Measurements from ENCODE around the gene ACO2.
A peak's percentile ranks its signal among the peaks of the same experiment; 100 is the strongest.
"Not testable (repeated sequence)": the region's sequence is repeated elsewhere in the genome, so short reads cannot be mapped to it uniquely, and the experiment has no call there.

ACO2 gene

DNA sequence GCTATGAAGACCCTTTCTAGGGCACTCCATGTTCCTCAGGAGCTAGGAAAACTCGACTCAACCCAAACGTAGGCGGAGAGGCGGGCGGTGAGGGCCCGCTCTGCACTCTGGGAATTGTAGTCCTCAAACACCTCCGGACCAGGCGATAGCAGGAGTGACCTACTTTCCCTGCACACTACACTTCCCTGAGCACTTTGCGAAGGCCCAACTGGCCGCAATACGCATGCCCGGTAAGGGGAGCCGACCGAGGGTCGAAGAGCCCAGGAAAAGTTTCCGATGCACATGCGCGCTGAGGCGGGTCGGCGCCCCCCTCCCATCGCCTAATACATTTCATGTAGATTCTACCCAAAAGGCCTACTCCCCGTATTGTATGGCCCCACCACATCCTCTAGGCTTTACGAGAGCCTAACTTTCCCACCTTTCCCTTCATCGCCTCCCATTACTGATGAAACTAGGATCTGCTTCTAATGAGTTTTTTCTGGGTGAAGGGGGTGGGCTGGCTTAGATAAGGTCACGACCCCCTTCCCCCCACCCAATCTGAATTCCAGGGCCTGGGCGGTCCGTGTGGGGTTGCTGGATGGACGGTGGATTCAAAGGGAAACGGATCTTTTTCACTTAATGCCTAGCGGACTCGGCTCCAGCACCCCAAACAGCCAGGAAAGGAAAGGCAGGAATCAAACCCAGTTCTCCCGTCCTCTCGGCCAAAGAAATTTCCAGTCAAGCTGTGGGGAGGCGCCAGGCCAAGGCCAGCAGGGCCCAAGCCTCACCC lies 24.4 kb upstream of the ACO2 start:
- ATAC-seq (replicated peaks): peak; percentile 40
- H3K27me3 Mint-ChIP-seq: no peaks in the 10 kb centered on the region

DNA sequence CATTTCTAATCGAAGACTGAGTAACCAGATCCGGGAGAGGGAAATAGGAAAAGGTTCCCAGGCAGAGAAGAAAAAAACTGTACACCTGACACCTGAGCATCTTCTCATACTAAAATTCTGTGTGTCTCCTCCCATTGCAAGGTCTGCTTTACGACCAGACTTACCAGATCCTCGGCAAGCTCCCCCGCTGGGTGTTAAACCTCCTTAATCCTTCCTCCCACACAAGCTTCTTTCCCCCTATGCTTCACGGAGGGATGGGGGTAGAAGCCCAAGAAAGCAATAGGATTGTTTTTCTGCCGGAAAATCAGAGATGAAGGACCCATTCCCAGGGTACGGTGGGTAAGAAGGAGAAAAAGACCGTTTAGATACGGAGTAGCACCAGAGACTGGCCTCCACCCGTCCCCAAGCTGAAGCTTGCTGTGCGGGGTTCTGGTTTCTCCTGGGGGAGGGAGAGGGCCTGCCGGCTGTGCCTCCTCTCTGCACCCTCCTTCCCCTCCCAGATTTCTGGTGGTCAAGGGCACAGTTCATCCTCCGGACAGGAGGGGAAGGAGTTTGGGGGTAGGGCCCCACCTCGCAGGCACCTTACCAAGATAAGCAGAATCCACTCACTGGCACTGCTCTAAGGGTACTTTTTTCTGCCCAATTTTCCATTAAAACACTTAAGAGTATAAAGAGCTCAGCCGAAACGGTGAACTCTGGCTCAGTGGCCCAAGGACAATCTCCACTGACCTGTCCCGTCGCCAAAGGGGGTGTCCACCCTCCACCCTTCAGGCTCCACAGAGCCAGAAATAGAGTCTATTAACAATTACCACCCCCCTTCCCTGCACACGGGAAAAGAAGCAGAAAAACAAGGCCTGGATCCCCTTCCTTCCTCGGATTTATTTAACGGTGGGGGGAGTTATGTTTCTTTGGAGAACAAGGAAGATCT lies 23.5 kb upstream of the ACO2 start:
- no peak for ATAC-seq (replicated peaks)
- no peaks in the 10 kb centered on the region for H3K27me3 Mint-ChIP-seq
- peaks cover 54% of the 10 kb centered on the region for H3K36me3 Mint-ChIP-seq (ENCODE audit: insufficient read depth)
- peak in 1 of 3 experiments; percentile 32 for DNase-seq
- peak overlapping the region; percentile 91 to 96 for H3K27ac Mint-ChIP-seq
- peaks cover 33% of the 10 kb centered on the region in 2 donors for H3K4me1 Mint-ChIP-seq (ENCODE audit: low read depth in 2 of 2)
- no peaks in the 10 kb centered on the region for H3K9me3 Mint-ChIP-seq
- peak overlapping the region; percentile 84 to 99 for H3K4me3 Mint-ChIP-seq

More for the DNA sequence above, 24.4 kb upstream of the ACO2 start:
- Mint-ChIP-seq H3K27ac (peak overlapping the region; percentile 91 to 96), H3K9me3 (no peaks in the 10 kb centered on the region), H3K4me1 (ENCODE audit: low read depth in 2 of 2) (peaks cover 33% of the 10 kb centered on the region in 2 donors), H3K4me3 (peak overlapping the region; percentile 84 to 99), H3K36me3 (ENCODE audit: insufficient read depth) (peaks cover 58% of the 10 kb centered on the region)
- peak; percentile 57 to 64 (median 59) for DNase-seq

DNA sequence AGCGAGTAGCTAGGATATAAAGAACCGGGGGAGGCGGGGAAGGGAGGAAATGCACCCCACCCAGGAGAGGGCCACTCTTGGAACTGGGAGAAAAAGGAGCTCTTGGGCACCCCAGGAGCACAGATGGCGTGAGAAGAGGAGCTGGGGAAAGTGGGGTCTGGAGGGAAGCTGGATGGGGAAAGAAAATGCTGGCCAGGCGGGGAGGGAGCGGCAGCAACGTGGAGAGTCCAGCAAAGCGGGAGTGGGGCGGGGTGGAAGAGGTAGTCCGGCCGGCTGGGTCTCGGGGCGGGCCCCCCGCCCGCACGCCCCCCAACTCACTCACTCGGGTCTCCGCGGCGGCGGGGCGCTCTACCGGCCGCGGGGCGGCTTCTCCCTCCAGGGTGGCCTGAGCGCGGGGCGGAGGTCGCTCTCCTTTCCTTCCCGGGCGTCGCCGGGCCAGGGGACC lies 22.8 kb upstream of the ACO2 start:
- H3K36me3 Mint-ChIP-seq (ENCODE audit: insufficient read depth): peaks cover 54% of the 10 kb centered on the region
- ATAC-seq (replicated peaks) (no peak), DNase-seq (no peak)
- no peaks in the 10 kb centered on the region for H3K27me3 Mint-ChIP-seq
- peak overlapping the region; percentile 84 to 99 for H3K4me3 Mint-ChIP-seq
- H3K27ac Mint-ChIP-seq: peak overlapping the region; percentile 91 to 96
- H3K4me1 Mint-ChIP-seq (ENCODE audit: low read depth in 2 of 2): peaks cover 33% of the 10 kb centered on the region in 2 donors
- H3K9me3 Mint-ChIP-seq: no peaks in the 10 kb centered on the region

DNA sequence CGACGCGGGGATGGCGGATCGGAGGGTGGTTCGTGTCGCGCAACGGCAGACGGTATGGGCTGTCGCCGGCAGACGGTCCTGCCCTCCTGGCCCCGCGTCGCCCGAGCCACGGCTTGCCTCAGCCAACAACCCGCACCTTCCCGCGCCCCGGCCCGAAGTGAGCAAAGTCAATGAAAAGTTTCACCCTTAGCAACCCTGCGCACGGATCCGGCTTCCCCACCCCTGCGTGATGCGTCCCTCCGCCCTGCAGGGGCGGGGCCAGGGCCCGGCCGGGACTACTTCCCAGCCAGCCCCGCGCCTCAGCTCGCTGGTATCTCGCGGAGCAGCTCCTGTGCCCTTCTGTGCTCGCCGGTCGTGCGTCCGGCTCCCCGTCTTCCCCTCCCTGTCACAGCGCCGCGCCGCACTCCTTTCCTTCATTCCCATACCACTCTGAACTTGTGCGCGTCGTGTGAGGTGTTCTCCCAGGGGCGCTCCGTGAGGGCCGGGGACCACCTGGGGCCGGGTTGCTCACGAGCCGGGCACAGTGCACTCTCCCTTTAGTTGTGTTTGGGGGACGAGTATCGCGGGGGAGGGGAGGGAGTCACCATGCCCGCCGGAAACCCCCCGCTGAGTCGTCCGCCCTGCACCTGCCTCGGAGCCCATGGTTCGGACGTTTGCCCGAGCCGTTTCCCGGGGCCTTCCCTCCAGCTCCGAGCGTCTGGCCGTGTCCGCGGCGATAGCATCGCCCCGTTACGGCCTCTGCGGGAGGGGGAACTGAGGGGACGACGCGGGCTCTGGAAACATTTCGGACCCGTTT lies 22.1 kb upstream of the ACO2 start, which contains the start of gene TOB2:
Gene TOB2 (minus strand): TSS at position 163 of the 796 bp plus-strand sequence. CDS start 9,456 bp downstream, outside the sequence.
- Mint-ChIP-seq H3K27me3 (no peaks in the 10 kb centered on the region), H3K9me3 (no peaks in the 10 kb centered on the region), H3K4me1 (ENCODE audit: low read depth in 2 of 2) (peaks cover 33% of the 10 kb centered on the region in 2 donors), H3K27ac (peak within 1 kb of the TSS; percentile 91 to 96), H3K4me3 (peak within 1 kb of the TSS; percentile 84 to 99), H3K36me3 (ENCODE audit: insufficient read depth) (peaks cover 54% of the 10 kb centered on the region)
- peak; percentile 65 for ATAC-seq (replicated peaks)
- DNase-seq: peak; percentile 92 to 95 (median 94)

DNA sequence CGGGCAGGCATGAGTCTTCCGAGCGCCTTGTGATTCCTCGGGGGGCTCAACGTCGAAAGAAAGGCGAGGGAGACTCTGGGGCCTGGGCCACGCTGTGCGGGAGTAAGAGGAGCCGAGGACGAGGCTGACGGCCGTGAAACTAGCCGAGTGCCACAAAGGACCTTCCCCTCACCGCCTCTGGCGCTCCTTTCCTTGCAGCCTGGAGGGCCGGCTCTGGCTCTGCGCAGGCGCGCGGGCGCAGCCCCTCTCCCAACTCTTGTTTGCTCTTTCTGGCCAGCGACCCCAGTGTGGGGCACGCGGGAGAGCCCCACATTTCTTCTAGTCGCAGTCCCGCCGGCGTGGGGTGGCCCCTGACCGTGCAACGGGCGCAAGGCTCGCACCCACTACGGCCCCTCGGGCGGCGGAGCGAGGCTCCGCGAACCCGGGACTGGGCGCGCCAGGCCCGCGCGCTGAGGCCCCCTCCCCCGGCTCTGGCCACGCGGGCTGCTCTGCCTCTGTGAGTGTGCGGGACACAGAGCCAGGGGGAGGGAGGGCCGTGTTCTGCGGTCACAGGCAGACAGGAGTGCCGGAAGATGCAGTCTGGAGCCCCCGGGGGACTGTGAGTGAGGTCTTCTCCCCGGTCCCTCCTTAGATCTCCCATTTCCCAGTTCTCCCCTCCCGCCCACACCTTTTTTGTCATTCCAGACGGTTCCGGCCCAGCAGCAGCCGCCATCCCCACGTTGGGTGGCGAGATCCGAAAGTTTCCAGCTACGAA lies 21.3 kb upstream of the ACO2 start:
- Mint-ChIP-seq H3K4me1 (ENCODE audit: low read depth in 2 of 2) (peaks cover 31 to 32% of the 10 kb centered on the region in 2 donors), H3K27me3 (no peaks in the 10 kb centered on the region), H3K27ac (peak overlapping the region; percentile 91 to 96), H3K4me3 (peak overlapping the region; percentile 84 to 99), H3K9me3 (no peaks in the 10 kb centered on the region), H3K36me3 (ENCODE audit: insufficient read depth) (peaks cover 57% of the 10 kb centered on the region)
- DNase-seq (peak; percentile 27 to 44 (median 29)), ATAC-seq (replicated peaks) (peak; percentile 9)

DNA sequence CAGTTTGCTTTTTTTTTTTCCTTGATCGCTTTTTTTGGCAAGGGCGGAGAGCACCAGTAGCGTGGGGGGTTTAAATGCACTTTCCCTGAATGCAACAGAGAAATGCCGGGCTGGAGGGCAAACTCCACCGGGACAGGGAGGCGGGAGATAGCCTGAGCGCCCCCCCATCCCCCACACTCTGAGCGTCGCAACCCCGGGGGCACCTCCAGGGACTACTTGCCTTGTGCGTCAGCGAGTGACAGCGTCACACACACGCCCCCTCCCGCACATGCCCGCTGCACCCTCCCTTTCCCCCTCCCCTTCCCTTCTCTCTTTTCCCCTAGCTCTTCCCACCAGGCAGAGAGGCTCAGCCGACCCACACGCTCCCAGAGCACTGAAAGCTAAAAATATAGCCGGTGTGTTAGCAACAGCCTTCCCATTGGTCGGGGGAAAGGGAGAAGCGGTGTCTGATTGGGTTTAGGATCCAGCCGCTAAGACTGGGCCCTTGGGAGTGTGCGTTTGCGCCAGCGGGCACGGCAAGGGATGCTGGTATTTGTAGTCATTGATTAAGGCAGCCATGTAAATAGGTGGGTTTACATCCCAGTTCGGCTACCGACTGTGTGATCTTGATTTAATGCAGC lies 20.6 kb upstream of the ACO2 start:
- H3K27me3 Mint-ChIP-seq: no peaks in the 10 kb centered on the region
- peaks cover 29 to 30% of the 10 kb centered on the region in 2 donors for H3K4me1 Mint-ChIP-seq (ENCODE audit: low read depth in 2 of 2)
- peak overlapping the region; percentile 84 to 99 for H3K4me3 Mint-ChIP-seq
- no peaks in the 10 kb centered on the region for H3K9me3 Mint-ChIP-seq
- peak; percentile 81 to 85 (median 85) for DNase-seq
- peaks cover 55% of the 10 kb centered on the region for H3K36me3 Mint-ChIP-seq (ENCODE audit: insufficient read depth)
- peak; percentile 69 for ATAC-seq (replicated peaks)
- H3K27ac Mint-ChIP-seq: peak overlapping the region; percentile 91 to 96

DNA sequence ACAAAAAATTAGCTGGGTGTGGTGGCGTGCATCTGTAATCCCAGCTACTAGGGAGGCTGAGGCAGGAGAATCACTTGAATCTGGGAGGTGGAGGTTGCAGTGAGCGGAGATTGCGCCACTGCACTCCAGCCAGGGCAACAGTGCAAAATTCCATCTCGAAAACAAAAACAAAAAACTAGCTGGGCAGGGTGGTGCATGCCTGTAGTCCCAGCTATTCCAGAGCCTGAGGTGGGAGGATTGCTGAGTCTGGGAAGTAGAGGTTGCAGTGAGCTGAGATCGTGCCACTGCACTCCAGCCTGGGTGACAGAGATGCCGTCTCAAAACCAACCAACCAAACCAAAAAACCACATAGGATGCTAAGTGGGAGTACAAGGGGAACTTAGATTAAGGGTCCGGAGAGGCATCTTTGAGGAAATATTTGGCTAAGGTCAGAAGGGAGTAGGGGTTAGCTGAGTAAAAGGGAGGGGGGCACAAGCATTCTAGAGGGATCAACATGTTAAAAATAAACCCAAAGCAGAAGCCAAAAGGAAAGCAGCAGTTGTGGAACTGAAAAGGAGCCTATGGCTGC lies 10.7 kb upstream of the ACO2 start:
- H3K4me1 Mint-ChIP-seq (ENCODE audit: low read depth in 2 of 2): no peaks in the 10 kb centered on the region
- H3K9me3 Mint-ChIP-seq: no peaks in the 10 kb centered on the region
- DNase-seq: no peak
- H3K27ac Mint-ChIP-seq: peak overlapping the region; percentile 41 to 65
- H3K4me3 Mint-ChIP-seq: no peak overlapping the region
- ATAC-seq (replicated peaks): no peak
- H3K27me3 Mint-ChIP-seq: no peaks in the 10 kb centered on the region
- peaks cover 56% of the 10 kb centered on the region for H3K36me3 Mint-ChIP-seq (ENCODE audit: insufficient read depth)

DNA sequence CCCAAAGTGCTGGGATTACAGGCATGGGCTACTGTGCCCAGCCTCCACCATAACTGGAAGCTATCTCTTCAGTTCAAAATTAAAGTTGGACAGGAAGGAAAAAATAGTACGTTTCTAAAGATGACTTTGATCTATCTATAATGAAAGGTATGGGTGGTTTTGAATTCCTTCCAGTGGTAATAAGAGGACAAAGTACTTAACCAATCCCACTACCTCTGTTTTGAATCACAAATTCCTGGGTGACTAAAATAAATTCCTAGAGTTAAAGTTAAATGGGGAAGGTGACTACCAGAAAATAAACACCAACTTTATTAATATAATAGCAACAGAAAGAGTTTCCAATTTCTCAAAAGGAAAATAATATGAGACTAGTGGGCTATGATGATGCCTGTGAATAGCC lies 9.5 kb upstream of the ACO2 start:
- ATAC-seq (replicated peaks): no peak
- H3K4me3 Mint-ChIP-seq: no peak overlapping the region
- H3K4me1 Mint-ChIP-seq (ENCODE audit: low read depth in 2 of 2): no peaks in the 10 kb centered on the region
- H3K27me3 Mint-ChIP-seq: no peaks in the 10 kb centered on the region
- DNase-seq: no peak
- peaks cover 63% of the 10 kb centered on the region for H3K36me3 Mint-ChIP-seq (ENCODE audit: insufficient read depth)
- no peak overlapping the region for H3K27ac Mint-ChIP-seq
- no peaks in the 10 kb centered on the region for H3K9me3 Mint-ChIP-seq

DNA sequence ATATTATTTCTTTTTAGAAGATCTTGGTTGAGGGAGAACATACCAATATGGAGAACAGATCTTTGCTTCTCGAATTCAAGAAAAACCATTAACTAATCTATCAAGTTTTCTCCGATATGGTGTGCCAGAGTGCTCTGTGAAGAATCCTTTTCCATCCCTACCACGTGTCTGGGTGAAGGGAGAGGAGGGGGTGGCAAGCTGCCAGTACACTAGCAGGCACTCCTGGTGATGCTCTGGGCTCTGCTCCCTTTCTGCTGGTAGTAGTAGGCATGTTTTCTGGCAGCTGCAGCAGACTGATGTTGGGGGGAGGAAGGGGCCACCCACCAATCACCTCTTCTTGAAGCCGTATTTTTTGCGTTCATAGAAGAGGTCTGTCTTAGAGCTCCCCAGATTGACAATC lies 8.8 kb upstream of the ACO2 start:
- not testable (repeated sequence) for H3K27me3 Mint-ChIP-seq; H3K9me3 Mint-ChIP-seq; DNase-seq; H3K4me3 Mint-ChIP-seq; ATAC-seq (replicated peaks); H3K27ac Mint-ChIP-seq; H3K4me1 Mint-ChIP-seq (ENCODE audit: low read depth in 2 of 2)
- H3K36me3 Mint-ChIP-seq (ENCODE audit: insufficient read depth): peaks cover 69% of the 10 kb centered on the region

DNA sequence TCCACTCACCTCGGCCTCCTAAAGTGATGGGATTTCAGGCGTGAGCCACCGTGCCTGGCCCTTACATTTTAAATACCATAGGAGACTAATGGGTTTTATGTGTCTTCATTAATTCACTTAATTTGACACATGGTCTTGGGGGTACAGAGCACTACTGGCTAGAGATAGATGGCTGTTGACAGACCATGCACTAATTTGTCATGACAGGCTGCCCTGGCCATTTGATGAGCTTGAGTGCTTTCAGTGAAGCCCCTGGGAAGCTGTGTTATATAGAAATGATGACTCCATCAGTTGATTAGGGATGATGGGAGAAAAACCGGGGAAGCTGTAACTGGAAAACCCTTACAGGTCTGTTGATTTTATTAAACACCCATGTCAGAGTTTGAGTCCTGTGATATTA lies 7.0 kb upstream of the ACO2 start:
- no peak overlapping the region for H3K4me3 Mint-ChIP-seq
- DNase-seq (no peak), ATAC-seq (replicated peaks) (no peak)
- H3K36me3 Mint-ChIP-seq (ENCODE audit: insufficient read depth): peaks cover 80% of the 10 kb centered on the region
- peak overlapping the region in 1 of 2 donors; percentile 12 for H3K27ac Mint-ChIP-seq
- H3K9me3 Mint-ChIP-seq: no peaks in the 10 kb centered on the region
- H3K4me1 Mint-ChIP-seq (ENCODE audit: low read depth in 2 of 2): peaks cover 0 to 3% of the 10 kb centered on the region in 2 donors
- no peaks in the 10 kb centered on the region for H3K27me3 Mint-ChIP-seq

DNA sequence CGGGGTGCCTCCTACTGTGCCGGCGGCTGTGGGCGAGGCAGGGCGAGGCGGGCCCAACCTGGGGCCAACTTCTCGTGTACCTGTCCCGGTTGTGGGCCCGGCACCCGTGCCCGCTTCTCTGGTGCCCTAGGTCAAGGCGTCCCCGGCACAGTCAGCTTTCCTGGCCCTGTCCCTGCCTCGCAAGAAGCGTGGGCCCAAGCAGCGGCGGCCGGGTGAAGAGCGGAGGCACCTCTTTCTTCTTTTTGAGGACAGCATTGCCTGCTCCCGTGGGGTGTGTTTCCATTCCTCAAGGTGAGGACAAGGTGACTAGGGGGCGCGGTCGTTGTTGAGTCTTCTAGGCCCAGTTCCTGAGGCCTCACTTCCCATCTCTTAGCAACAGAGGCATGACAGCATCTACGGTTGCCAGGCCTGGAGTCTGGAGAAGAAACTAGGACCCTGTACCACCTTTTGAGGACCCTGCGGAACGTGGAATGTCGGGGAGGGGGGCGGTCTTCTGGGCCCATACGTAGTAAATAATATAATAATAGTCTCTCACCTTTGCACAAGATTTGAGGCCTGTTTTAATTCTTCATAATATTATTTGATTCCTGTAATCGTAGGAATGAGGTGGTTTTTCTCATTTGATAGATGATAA lies 418 bp downstream of the ACO2 start:
- Mint-ChIP-seq H3K9me3 (no peaks in the 10 kb centered on the region), H3K27me3 (no peaks in the 10 kb centered on the region), H3K4me1 (ENCODE audit: low read depth in 2 of 2) (peaks cover 31 to 35% of the 10 kb centered on the region in 2 donors), H3K4me3 (peak overlapping the region; percentile 91 to 98), H3K36me3 (ENCODE audit: insufficient read depth) (peaks cover 63% of the 10 kb centered on the region), H3K27ac (peak overlapping the region; percentile 99)
- ATAC-seq (replicated peaks) (peak; percentile 1), DNase-seq (no peak)

Data from effector memory CD8-positive, alpha-beta T cell (primary cell).